ENCODE data around the gene VPS33B. TPM values are rescaled to one million over a fixed set of nuclear protein-coding genes. Genes with fewer than 3 reads are reported as not detected.

VPS33B gene
- total RNA-seq, 1 donor from 2014 or later: 13.8 TPM

GRCh38 chr15:90952901-90953677 lies 69.3 kb downstream of the VPS33B start:
- no peak for DNase-seq (ENCODE audit: low read depth)

- no peak for DNase-seq (ENCODE audit: low read depth)
These were observed 71.7 kb downstream of the VPS33B start for GRCh38 chr15:90950676-90951075.

- no peak for DNase-seq (ENCODE audit: low read depth)
These were observed 72.3 kb downstream of the VPS33B start for GRCh38 chr15:90949979-90950675.

Other genes starting within 250 kb of the VPS33B start
- gene FURIN, start 154.0 kb downstream of the VPS33B start, total RNA-seq: 59.2 and 124 TPM in 2 replicates
- gene FES, start 138.1 kb downstream of the VPS33B start, total RNA-seq: 3.3 and 7.1 TPM in 2 replicates
- gene MAN2A2, start 119.3 kb downstream of the VPS33B start, total RNA-seq: 12.0 and 31.3 TPM in 2 replicates
- gene HDDC3, start 90.0 kb downstream of the VPS33B start, total RNA-seq: 13.0 and 17.1 TPM in 2 replicates
- gene UNC45A, start 87.3 kb downstream of the VPS33B start, total RNA-seq: 71.0 and 74.1 TPM in 2 replicates
- gene RCCD1, start 67.7 kb downstream of the VPS33B start, total RNA-seq: 10.1 and 15.7 TPM in 2 replicates
- 18.4 and 93.3 TPM in 2 replicates for gene PRC1, start 28.1 kb downstream of the VPS33B start, total RNA-seq
- under 0.01 and 0.52 TPM in 2 replicates for gene SV2B, start 77.7 kb upstream of the VPS33B start, total RNA-seq

Measured in renal cortical epithelial cell (primary cell).